Stomach (tissue), 9 donors: ENCODE measurements around the gene SGF29. TPM values are rescaled to one million over a fixed set of nuclear protein-coding genes. Genes with fewer than 3 reads are reported as not detected.

ENCODE experiments used
- DNase-seq, 2 donors: peaks; one replicate each; pipeline versions ENCODE4 v3.0.0 to v3.0.0-alpha.2; 2013 to 2019
- H3K27ac ChIP-seq, 5 donors: fragments of 200-600 bp in 4 of 5; sonication (generic) in 4 of 5; one replicate each; pipeline ENCODE4 v1.5.1; 2013 to 2019; ENCODE audit warnings: mild to moderate bottlenecking in 1 of 5, moderate library complexity in 1 of 5
- H3K27me3 ChIP-seq, 3 donors: fragments of 200-600 bp; sonication (generic); one replicate each; pipeline ENCODE4 v1.5.1; 2017 to 2019; ENCODE audit warnings: mixed run types in 1 of 3
- H3K36me3 ChIP-seq, 4 donors: fragments of 200-600 bp; sonication (generic); 1 replicate in 3 of 4; 2 replicates in 1 of 4; pipeline ENCODE4 v1.5.1; 2016 to 2019
- H3K4me1 ChIP-seq, 4 donors: fragments of 200-600 bp; sonication (generic); one replicate each; pipeline ENCODE4 v1.5.1; 2016 to 2019
- H3K4me3 ChIP-seq, 4 donors: fragments of 200-600 bp; sonication (generic) in 3 of 4; one replicate each; pipeline ENCODE4 v1.5.1; 2016 to 2019; ENCODE audit warnings: mild to moderate bottlenecking in 1 of 4
- H3K9me3 ChIP-seq, 4 donors: fragments of 200-600 bp; sonication (generic); one replicate each; pipeline ENCODE4 v1.5.1; 2016 to 2019
- CTCF ChIP-seq, 7 experiments: fragments of 450-650 bp in 4 of 7; fragments of 200-600 bp in 3 of 7; sonication (generic) in 3 of 7; IDR thresholded peaks; one replicate each; pipeline ENCODE4 v1.5.1; 2016 to 2019; ENCODE audit warnings: antibody characterized with exemption in 7 of 7, control low read depth in 2 of 7, mild to moderate bottlenecking in 1 of 7
- EP300 ChIP-seq: sonication (generic); formaldehyde crosslinking; IDR thresholded peaks from one replicate; pipeline ENCODE4 v1.6.1; 2017; ENCODE audit warnings: antibody characterized with exemption
- POLR2A ChIP-seq, 4 donors: fragments of 450-650 bp; IDR thresholded peaks; one replicate each; pipeline ENCODE4 v1.6.1; 2016; ENCODE audit warnings: antibody characterized with exemption in 4 of 4, control low read depth in 2 of 4, mild to moderate bottlenecking in 1 of 4, moderate library complexity in 1 of 4
- POLR2AphosphoS5 ChIP-seq, 3 donors: sonication (generic); formaldehyde crosslinking; IDR thresholded peaks; one replicate each; pipeline ENCODE4 v1.6.1; 2016; ENCODE audit warnings: antibody characterized with exemption in 3 of 3
- WGBS, 5 donors: extraction: QIAGEN DNeasy Blood & Tissue Kit in 3 of 5; methylation state at CpG; one replicate each; pipeline versions ENCODE4 v1.1.5 to v1.1.7; 2013 to 2018; 5-methylcytosine and 5-hydroxymethylcytosine counted together
- intact Hi-C: fragments of 100-400 bp; cut with DNase I; formaldehyde crosslinking; loops from one replicate; pipeline ENCODE4 v1.15.1; 2023; ENCODE audit warnings: low total_unique reads
- polyA plus RNA-seq, 3 donors: library from polyadenylated mRNA; stranded (reverse); fragments of 200-250 nt; gene quantifications; one replicate each; pipeline ENCODE4 v1.2.3, GENCODE V29; 2013
- total RNA-seq, 5 donors: library from RNA; depleted of rRNA; stranded (reverse); fragments of >200 nt; gene quantifications; one replicate each; pipeline versions ENCODE4 v1.1.0 to v1.2.3, GENCODE V29; 2014 to 2016
- donor health status: healthy with polysubstance abuse.
- donor health status: Bipolar disorder and iron deficiency.
- donor health status: healthy.

SGF29 gene
- total and polyA plus RNA-seq, 8 donors = 4.3 to 115 (median 33.0) TPM

- H3K27me3 ChIP-seq = no peaks in the 10 kb centered on the region
- peak; percentile 69 to 77 for DNase-seq
- H3K36me3 ChIP-seq = peaks cover 67 to 100% (median 100%) of the 10 kb centered on the region in 4 donors
- H3K4me3 ChIP-seq = no peak overlapping the region
- intact Hi-C loops = no loop called here
- TF ChIP-seq POLR2A (IDR thresholded peaks at IDR 0.05) = no peak
- peak in 1 of 3 donors; percentile 27 for TF ChIP-seq POLR2AphosphoS5 (IDR thresholded peaks at IDR 0.05)
- no peaks in the 10 kb centered on the region for H3K4me1 ChIP-seq
- WGBS, 5 donors = 50 to 82% (median 65%) methylated on average over 11 of the region's 11 CpGs
- H3K9me3 ChIP-seq = no peaks in the 10 kb centered on the region
- H3K27ac ChIP-seq = no peak overlapping the region
Measured at GRCh38 chr16:28585674-28586073, 32.0 kb downstream of the SGF29 start.

GRCh38 chr16:28586466-28586865, 32.7 kb downstream of the SGF29 start:
- 89 to 93% (median 91%) methylated on average over 3 of the region's 3 CpGs for WGBS, 5 donors
- H3K9me3 ChIP-seq = no peaks in the 10 kb centered on the region
- no peak overlapping the region for H3K27ac ChIP-seq
- H3K4me1 ChIP-seq = no peaks in the 10 kb centered on the region
- H3K36me3 ChIP-seq = peaks cover 71 to 100% (median 100%) of the 10 kb centered on the region in 4 donors
- H3K27me3 ChIP-seq = no peaks in the 10 kb centered on the region
- intact Hi-C loops = no loop called here
- TF ChIP-seq POLR2AphosphoS5 (IDR thresholded peaks at IDR 0.05) (no peak), EP300 (no peak), CTCF (IDR thresholded peaks at IDR 0.05) (no peak), POLR2A (IDR thresholded peaks at IDR 0.05) (no peak)
- no peak for DNase-seq
- no peak overlapping the region for H3K4me3 ChIP-seq

GRCh38 chr16:28587386-28587785, 33.7 kb downstream of the SGF29 start:
- WGBS, 5 donors = 85 to 91% (median 90%) methylated on average over 8 of the region's 8 CpGs

GRCh38 chr16:28589069-28589468, 35.3 kb downstream of the SGF29 start:
- Histone ChIP-seq H3K4me1 (no peaks in the 10 kb centered on the region), H3K4me3 (no peak overlapping the region), H3K36me3 (peaks cover 58 to 93% (median 89%) of the 10 kb centered on the region in 4 donors), H3K27me3 (no peaks in the 10 kb centered on the region), H3K9me3 (no peaks in the 10 kb centered on the region), H3K27ac (no peak overlapping the region)
- intact Hi-C loops = no loop called here
- 93 to 97% (median 95%) methylated on average over 7 to 8 of the region's 8 CpGs for WGBS, 5 donors
- no peak for DNase-seq
- TF ChIP-seq CTCF (IDR thresholded peaks at IDR 0.05) = no peak

More at GRCh38 chr16:28587386-28587785, 33.7 kb downstream of the SGF29 start:
- intact Hi-C loops = no loop called here
- no peaks in the 10 kb centered on the region for H3K27me3 ChIP-seq
- no peaks in the 10 kb centered on the region for H3K9me3 ChIP-seq
- no peak overlapping the region for H3K27ac ChIP-seq
- H3K4me3 ChIP-seq = no peak overlapping the region
- no peaks in the 10 kb centered on the region for H3K4me1 ChIP-seq
- H3K36me3 ChIP-seq = peaks cover 62 to 100% (median 100%) of the 10 kb centered on the region in 4 donors
- TF ChIP-seq EP300 (no peak), CTCF (IDR thresholded peaks at IDR 0.05) (no peak), POLR2A (IDR thresholded peaks at IDR 0.05) (no peak), POLR2AphosphoS5 (IDR thresholded peaks at IDR 0.05) (no peak)
- DNase-seq = no peak

- Histone ChIP-seq H3K27ac (no peak overlapping the region), H3K4me3 (no peak overlapping the region), H3K4me1 (no peaks in the 10 kb centered on the region), H3K9me3 (no peaks in the 10 kb centered on the region), H3K36me3 (peaks cover 52 to 84% (median 81%) of the 10 kb centered on the region in 4 donors), H3K27me3 (no peaks in the 10 kb centered on the region)
- TF ChIP-seq EP300 = no peak
- TF ChIP-seq POLR2AphosphoS5 (IDR thresholded peaks at IDR 0.05) = no peak
- no peak for TF ChIP-seq POLR2A (IDR thresholded peaks at IDR 0.05)
- no peak for TF ChIP-seq CTCF (IDR thresholded peaks at IDR 0.05)
- intact Hi-C loops = no loop called here
- DNase-seq = no peak
- 94 to 97% (median 97%) methylated on average over 9 to 13 of the region's 13 CpGs for WGBS, 5 donors
Measured at GRCh38 chr16:28589930-28590329, 36.2 kb downstream of the SGF29 start.
